GM18519 (cell line): ENCODE measurements around the gene RPA3.

Source experiments
- ATAC-seq: cut with Tn5 transposase; IDR thresholded peaks from one replicate; pipeline ENCODE4 v1.9.1; 2021; ENCODE audit warnings: mild to moderate bottlenecking, moderate library complexity; ENCODE audit not compliant: unreplicated experiment, low FRiP score

RPA3 gene

GRCh38 chr7:7736671-7737070 is 18.3 kb upstream of the RPA3 start:
- no peak for ATAC-seq

- no peak for ATAC-seq
Observed at GRCh38 chr7:7732621-7733281, 14.3 kb upstream of the RPA3 start.

- ATAC-seq: no peak
Observed at GRCh38 chr7:7731732-7732131, 13.3 kb upstream of the RPA3 start.

GRCh38 chr7:7720750-7721621 is 2.6 kb upstream of the RPA3 start:
- ATAC-seq: no peak

GRCh38 chr7:7720193-7720592 is 1.8 kb upstream of the RPA3 start:
- no peak for ATAC-seq

GRCh38 chr7:7719236-7719635 is 829 bp upstream of the RPA3 start:
- ATAC-seq: peak; percentile 97

- ATAC-seq: no peak
Observed at GRCh38 chr7:7713730-7714129, 4.7 kb downstream of the RPA3 start.

- no peak for ATAC-seq
Observed at GRCh38 chr7:7710469-7710868, 7.9 kb downstream of the RPA3 start.

- ATAC-seq: no peak
Observed at GRCh38 chr7:7709291-7709690, 9.1 kb downstream of the RPA3 start.

GRCh38 chr7:7707806-7708205 is 10.6 kb downstream of the RPA3 start:
- no peak for ATAC-seq

- ATAC-seq: no peak
Observed at GRCh38 chr7:7707246-7707645, 11.2 kb downstream of the RPA3 start.

- ATAC-seq: peak; percentile 25
Observed at GRCh38 chr7:7706556-7707172, 11.7 kb downstream of the RPA3 start.

- ATAC-seq: peak; percentile 59
Observed at GRCh38 chr7:7706101-7706511, 12.3 kb downstream of the RPA3 start.

- no peak for ATAC-seq
Observed at GRCh38 chr7:7705318-7705717, 13.1 kb downstream of the RPA3 start.

- ATAC-seq: no peak
Observed at GRCh38 chr7:7704867-7705266, 13.5 kb downstream of the RPA3 start.

GRCh38 chr7:7703427-7703826 is 15.0 kb downstream of the RPA3 start:
- ATAC-seq: no peak

- no peak for ATAC-seq
Observed at GRCh38 chr7:7702826-7703225, 15.6 kb downstream of the RPA3 start.

GRCh38 chr7:7701527-7701926 is 16.9 kb downstream of the RPA3 start:
- ATAC-seq: no peak

GRCh38 chr7:7699970-7700369 is 18.4 kb downstream of the RPA3 start:
- ATAC-seq: no peak

- ATAC-seq: no peak
Observed at GRCh38 chr7:7699380-7699779, 19.0 kb downstream of the RPA3 start.

GRCh38 chr7:7698930-7699329 is 19.5 kb downstream of the RPA3 start:
- no peak for ATAC-seq
